ENCODE data around the gene RBM28.

The RBM28 gene

DNA sequence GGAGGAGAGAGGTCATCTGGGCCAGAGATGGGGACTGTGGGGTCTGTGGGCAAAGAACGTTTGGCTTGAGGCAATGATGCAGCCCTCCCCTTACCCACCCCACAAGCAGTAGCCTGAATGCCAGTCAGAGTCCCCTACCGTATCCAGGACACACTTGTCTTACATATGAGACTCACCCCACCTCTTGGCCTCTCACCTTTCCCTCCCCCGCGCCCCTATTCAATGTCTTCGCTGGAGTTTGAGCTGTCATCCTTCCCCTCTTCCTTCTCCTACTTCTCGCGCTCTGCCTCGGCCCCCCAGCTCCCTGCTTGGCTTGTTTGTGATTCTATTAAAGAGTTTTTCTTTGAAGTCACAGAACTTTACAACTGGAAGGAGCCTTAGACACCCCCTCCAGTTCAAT, 8.9 kb upstream of the RBM28 start:
- CTCF ChIA-PET: interaction anchor here (0.7 to 1.3 kb wide), 3 partner anchors 32 to 88 kb away, joined by 3 to 6 read pairs (median 4); no protein-coding TSS in a partner anchor
- DNase-seq (ENCODE audit: low spot score): no peak
- TF ChIP-seq, protein P1, sequence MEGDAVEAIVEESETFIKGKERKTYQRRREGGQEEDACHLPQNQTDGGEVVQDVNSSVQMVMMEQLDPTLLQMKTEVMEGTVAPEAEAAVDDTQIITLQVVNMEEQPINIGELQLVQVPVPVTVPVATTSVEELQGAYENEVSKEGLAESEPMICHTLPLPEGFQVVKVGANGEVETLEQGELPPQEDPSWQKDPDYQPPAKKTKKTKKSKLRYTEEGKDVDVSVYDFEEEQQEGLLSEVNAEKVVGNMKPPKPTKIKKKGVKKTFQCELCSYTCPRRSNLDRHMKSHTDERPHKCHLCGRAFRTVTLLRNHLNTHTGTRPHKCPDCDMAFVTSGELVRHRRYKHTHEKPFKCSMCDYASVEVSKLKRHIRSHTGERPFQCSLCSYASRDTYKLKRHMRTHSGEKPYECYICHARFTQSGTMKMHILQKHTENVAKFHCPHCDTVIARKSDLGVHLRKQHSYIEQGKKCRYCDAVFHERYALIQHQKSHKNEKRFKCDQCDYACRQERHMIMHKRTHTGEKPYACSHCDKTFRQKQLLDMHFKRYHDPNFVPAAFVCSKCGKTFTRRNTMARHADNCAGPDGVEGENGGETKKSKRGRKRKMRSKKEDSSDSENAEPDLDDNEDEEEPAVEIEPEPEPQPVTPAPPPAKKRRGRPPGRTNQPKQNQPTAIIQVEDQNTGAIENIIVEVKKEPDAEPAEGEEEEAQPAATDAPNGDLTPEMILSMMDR (conservative IDR thresholded peaks at IDR 0.05; ENCODE audit: low read depth): no peak
- POLR2A ChIA-PET (ENCODE audit: low non-redundant PET): no interaction called here
- no peak overlapping the region for H3K27ac ChIP-seq

DNA sequence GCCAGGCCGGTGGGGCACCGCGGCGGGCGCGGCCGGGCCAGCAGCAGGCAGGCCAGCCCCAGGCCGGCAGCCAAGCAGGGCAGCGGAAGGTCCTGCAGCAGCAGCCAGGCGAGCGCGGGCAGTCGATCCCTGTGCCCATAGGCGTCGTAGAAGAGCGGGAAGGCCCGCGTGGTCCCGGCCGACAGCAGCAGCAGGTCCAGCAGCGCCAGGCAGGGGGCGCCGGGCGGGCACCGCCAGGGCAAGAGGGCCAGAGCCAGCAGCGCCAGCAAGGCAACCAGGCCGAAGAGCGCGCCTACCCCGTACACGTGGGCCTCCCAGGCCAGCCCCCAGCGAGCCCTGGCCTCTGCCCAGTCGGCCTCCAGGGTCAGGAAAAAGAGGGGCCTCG, 8.4 kb upstream of the RBM28 start:
- H3K27ac ChIP-seq: no peak overlapping the region
- no peak for DNase-seq (ENCODE audit: low spot score)
- ChIA-PET CTCF (no interaction called here), POLR2A (ENCODE audit: low non-redundant PET) (no interaction called here)
- TF ChIP-seq, protein P1 (conservative IDR thresholded peaks at IDR 0.05; ENCODE audit: low read depth): peak; percentile 74

DNA sequence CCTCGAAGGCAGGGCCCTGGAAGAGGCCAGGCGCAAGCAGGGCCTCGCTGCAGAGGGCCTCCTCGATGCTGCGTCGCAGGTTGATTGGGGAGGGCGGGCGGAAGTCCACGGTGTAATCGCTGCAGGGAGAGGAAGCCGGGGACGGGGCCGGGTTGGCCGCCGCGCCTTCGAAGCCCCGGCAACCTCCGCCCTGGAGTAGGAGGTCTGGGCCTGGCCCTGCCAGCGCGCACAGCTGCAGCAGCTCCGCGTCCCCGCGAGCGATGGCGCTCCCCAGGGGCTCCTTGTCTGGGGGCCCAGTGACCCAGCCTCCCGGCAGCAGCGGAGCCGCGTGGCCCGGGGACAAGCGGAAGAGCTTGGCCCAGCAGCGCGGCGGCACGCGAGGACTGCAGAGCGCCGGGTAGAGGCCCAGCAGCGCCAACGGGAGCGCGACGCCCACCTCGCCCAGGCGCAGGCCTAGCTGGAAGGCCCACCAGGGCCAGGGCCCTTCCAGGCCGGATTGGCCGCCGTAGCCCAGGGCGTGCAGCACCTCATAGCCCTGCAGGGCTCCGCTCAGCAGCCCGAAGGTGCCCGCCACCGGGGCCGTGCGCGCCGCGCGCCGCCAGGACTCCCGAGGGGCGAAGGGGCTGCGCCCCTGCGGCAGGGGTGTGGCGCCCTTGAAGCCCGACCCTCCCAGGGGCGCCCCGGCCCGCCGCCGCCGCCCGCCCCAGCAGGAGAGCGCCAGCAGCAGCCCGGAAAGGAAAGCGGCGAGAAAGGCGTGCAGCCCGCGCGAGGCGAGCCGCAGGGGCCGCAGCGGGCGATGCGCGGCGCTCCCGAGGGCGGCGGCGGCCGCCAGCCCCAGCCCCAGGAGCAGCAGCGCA, 7.8 kb upstream of the RBM28 start:
- TF ChIP-seq, protein P1 (conservative IDR thresholded peaks at IDR 0.05; ENCODE audit: low read depth): no peak
- H3K27ac ChIP-seq: no peak overlapping the region
- ChIA-PET CTCF (interaction anchor here (1.0 kb wide), 1 partner anchor 36 kb away, joined by 3 read pairs; no protein-coding TSS in a partner anchor), POLR2A (ENCODE audit: low non-redundant PET) (no interaction called here)
- DNase-seq (ENCODE audit: low spot score): no peak

DNA sequence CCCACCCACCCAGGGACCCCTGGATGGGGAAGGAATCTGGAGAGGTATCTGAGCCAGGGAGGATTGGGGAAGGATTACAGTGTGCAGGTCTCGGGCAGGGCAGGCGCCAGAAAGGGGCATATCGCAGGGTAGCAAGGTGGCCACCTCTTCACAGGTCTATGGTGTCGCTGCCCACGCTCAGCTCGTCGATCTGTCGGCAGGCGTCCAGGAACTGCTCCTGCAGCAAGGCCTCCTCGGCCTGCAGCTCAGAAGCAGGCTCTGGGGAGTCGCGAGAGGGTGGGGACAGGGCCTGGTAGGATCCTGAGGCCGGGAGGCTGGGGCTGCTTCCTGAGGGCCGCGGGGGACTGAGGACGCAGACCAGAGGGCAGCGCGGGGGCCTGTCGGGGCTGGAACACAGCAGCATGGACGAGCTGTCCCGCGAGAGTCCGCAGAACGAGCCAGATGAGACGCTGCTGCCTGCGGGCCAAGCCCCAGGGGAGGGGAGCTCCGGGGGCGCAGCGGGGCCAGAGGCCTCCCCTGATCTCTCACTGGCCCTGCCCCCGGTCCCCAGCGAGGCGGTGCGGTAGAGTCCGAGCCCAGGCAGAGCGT, 7.1 kb upstream of the RBM28 start:
- CTCF ChIA-PET: interaction anchor here (0.5 to 1.0 kb wide), 2 partner anchors 37 to 382 kb away, joined by 3 read pairs; no protein-coding TSS in a partner anchor

DNA sequence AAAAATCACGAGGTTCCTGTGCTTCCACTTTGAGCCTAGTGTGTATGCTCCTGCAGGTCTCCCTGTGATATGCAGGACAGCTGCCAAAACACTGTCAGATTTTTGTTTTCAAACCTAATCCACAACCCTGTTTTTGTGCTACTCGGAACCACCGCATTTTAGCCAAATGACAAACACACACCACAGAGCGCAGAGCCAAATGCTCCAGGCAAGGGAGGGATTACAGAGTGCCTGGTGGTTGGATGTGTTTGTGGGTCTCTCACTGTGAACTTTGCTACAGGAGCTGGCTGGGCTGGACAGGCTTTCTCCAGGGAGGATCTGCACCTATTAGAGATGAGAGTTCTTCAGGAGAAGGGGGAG, 5.7 kb upstream of the RBM28 start:
- TF ChIP-seq, protein P1 (conservative IDR thresholded peaks at IDR 0.05; ENCODE audit: low read depth): no peak
- POLR2A ChIA-PET (ENCODE audit: low non-redundant PET): no interaction called here
- CTCF ChIA-PET: interaction anchor here (1.1 to 1.3 kb wide), 2 partner anchors 39 to 40 kb away, joined by 3 to 4 read pairs; no protein-coding TSS in a partner anchor
- DNase-seq (ENCODE audit: low spot score): no peak
- H3K27ac ChIP-seq: no peak overlapping the region

More for the DNA sequence above, 7.1 kb upstream of the RBM28 start:
- POLR2A ChIA-PET (ENCODE audit: low non-redundant PET): no interaction called here
- DNase-seq (ENCODE audit: low spot score): no peak
- H3K27ac ChIP-seq: no peak overlapping the region
- TF ChIP-seq, protein P1 (conservative IDR thresholded peaks at IDR 0.05; ENCODE audit: low read depth): no peak

DNA sequence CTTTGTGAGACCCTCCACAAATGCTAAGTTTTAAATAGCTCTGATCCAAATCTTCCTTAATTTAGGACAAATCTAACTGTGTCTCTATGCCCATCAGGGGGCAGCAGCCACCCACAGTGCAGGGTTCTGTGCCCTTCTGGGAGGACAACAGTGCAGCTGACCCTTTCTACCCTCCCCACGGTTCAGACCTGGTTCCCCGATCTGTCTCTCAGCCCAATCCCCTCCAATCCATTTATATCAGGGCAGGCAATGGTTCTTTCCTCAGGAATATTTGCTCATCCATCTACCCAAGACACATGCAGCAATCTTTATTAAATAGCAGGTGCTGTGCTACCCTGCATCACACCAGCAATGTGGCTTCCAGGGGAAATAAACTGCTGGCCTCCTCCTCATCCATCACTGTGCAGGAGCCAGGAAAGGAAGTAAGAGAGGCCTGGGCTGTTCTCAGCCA, 4.0 kb upstream of the RBM28 start:
- TF ChIP-seq, protein P1 (conservative IDR thresholded peaks at IDR 0.05; ENCODE audit: low read depth): peak; percentile 87
- ChIA-PET POLR2A (ENCODE audit: low non-redundant PET) (no interaction called here), CTCF (interaction anchor here (0.5 to 2.0 kb wide), 24 partner anchors 10 to 680 kb away, joined by 3 to 87 read pairs (median 4); partner anchors contain the start of gene PRRT4)
- peak; percentile 41 for DNase-seq (ENCODE audit: low spot score)
- no peak overlapping the region for H3K27ac ChIP-seq
